PC-9 (cell line): ENCODE results near the gene ASCL2. TPM values are rescaled to one million over a fixed set of nuclear protein-coding genes. Genes with fewer than 3 reads are reported as not detected.

Experiments used
- BruUV-seq: library from RNA; stranded (reverse); fragments of 400-500 nt; replicated peaks from 2 replicates; lab custom pipeline; 2021; lab: Mats Ljungman, UMichigan
- CTCF ChIA-PET: fragments of 300-600 bp; sonication (Branson Sonifier 250); formaldehyde crosslinking; loops from one replicate; lab custom pipeline; 2022; ENCODE audit warnings: antibody characterized with exemption; lab: Charles Lee
- POLR2A ChIA-PET: fragments of 300-600 bp; sonication (Branson Sonifier 250); formaldehyde crosslinking; loops from one replicate; lab custom pipeline; 2022; ENCODE audit warnings: antibody characterized with exemption; ENCODE audit not compliant: unreplicated experiment; lab: Charles Lee
- DNase-seq, 2 experiments: peaks; one replicate each; pipeline versions ENCODE4 v3.0.0 to v3.0.0-alpha.2; 2015 to 2022; ENCODE audit warnings: mixed read lengths in 1 of 2
- H2AFZ ChIP-seq: fragments of 200-600 bp; sonication (generic); 2 replicates; pipeline ENCODE4 v1.8.1; 2017; ENCODE audit warnings: antibody characterized with exemption
- H3F3A ChIP-seq: fragments of 200-600 bp; sonication (generic); 2 replicates; pipeline ENCODE4 v1.8.1; 2017; ENCODE audit warnings: antibody characterized with exemption, mild to moderate bottlenecking, low read depth; ENCODE audit not compliant: insufficient read depth
- H3K27ac ChIP-seq: fragments of 200-600 bp; sonication (generic); 2 replicates; pipeline ENCODE4 v1.6.1; 2016; ENCODE audit warnings: mixed run types
- H3K27me3 ChIP-seq: fragments of 200-600 bp; sonication (generic); 2 replicates; pipeline ENCODE4 v1.6.1; 2016; ENCODE audit warnings: low read depth, mixed run types; ENCODE audit not compliant: insufficient read depth
- H3K36me3 ChIP-seq: fragments of 200-600 bp; sonication (generic); 2 replicates; pipeline ENCODE4 v1.6.1; 2016; ENCODE audit warnings: low read depth, mixed run types
- H3K4me1 ChIP-seq: fragments of 200-600 bp; sonication (generic); replicated peaks from 2 replicates; pipeline ENCODE4 v1.6.1; 2016; ENCODE audit warnings: mixed run types; ENCODE audit not compliant: insufficient read depth
- H3K4me2 ChIP-seq: fragments of 200-600 bp; sonication (generic); 2 replicates; pipeline ENCODE4 v1.6.1; 2017; ENCODE audit warnings: mixed run types
- H3K4me3 ChIP-seq: fragments of 200-600 bp; sonication (generic); 2 replicates; pipeline ENCODE4 v1.6.1; 2016; ENCODE audit warnings: mixed run types
- H3K79me2 ChIP-seq: fragments of 200-600 bp; sonication (generic); 2 replicates; pipeline ENCODE4 v1.6.1; 2017; ENCODE audit warnings: low read depth, mixed run types
- H3K9me2 ChIP-seq: fragments of 200-600 bp; sonication (generic); 2 replicates; pipeline ENCODE4 v1.8.1; 2017; ENCODE audit warnings: mild to moderate bottlenecking; ENCODE audit not compliant: insufficient read depth
- H3K9me3 ChIP-seq: fragments of 200-600 bp; sonication (generic); 2 replicates; pipeline ENCODE4 v1.8.1; 2016; ENCODE audit warnings: low read depth; ENCODE audit not compliant: insufficient read depth
- H4K20me1 ChIP-seq: fragments of 200-600 bp; sonication (generic); 2 replicates; pipeline ENCODE4 v1.8.1; 2017; ENCODE audit not compliant: insufficient read depth
- CTCF ChIP-seq: fragments of 200-600 bp; sonication (generic); conservative IDR thresholded peaks from 2 replicates; pipeline ENCODE4 v1.6.1; 2017; ENCODE audit warnings: mixed run types, antibody characterized with exemption, mild to moderate bottlenecking, moderate library complexity
- EZH2 ChIP-seq: fragments of 200-600 bp; sonication (generic); IDR thresholded peaks from 2 replicates; pipeline ENCODE4 v1.8.0; 2017; ENCODE audit warnings: antibody characterized with exemption, low read depth
- intact Hi-C: fragments of 100-400 bp; cut with micrococcal nuclease; formaldehyde crosslinking; loops from one replicate; pipeline ENCODE4 v1.10.0; 2022; ENCODE audit not compliant: unreplicated experiment
- total RNA-seq: library from RNA; stranded (reverse); gene quantifications from 2 replicates; pipeline ENCODE4 v1.2.3, GENCODE V29; 2021

Gene ASCL2
- total RNA-seq, 1 experiment from 2014 or later: not detected

- CTCF ChIA-PET: no interaction called here
- intact Hi-C loops: no loop called here
These were observed 19.2 kb downstream of the ASCL2 start for GRCh38 chr11:2251138-2251537.

GRCh38 chr11:2250485-2250884, 19.9 kb downstream of the ASCL2 start:
- Histone ChIP-seq H3K4me3 (no peak overlapping the region), H2AFZ (no peak overlapping the region), H3K4me2 (no peak overlapping the region), H3K9me2 (no peaks in the 10 kb centered on the region), H3K4me1 (no peaks in the 10 kb centered on the region; the same call in 1 of the 2 replicates), H3K79me2 (no peaks in the 10 kb centered on the region), H3F3A (no peaks in the 10 kb centered on the region), H3K36me3 (no peaks in the 10 kb centered on the region), H3K27ac (no peak overlapping the region), H4K20me1 (no peaks in the 10 kb centered on the region), H3K27me3 (no peaks in the 10 kb centered on the region), H3K9me3 (no peaks in the 10 kb centered on the region)
- no TSS peak for BruUV-seq
- CTCF ChIA-PET: no interaction called here
- DNase-seq: no peak
- intact Hi-C loops: no loop called here
- TF ChIP-seq CTCF (no peak), EZH2 (no peak)
- POLR2A ChIA-PET: no interaction called here

More at GRCh38 chr11:2251138-2251537, 19.2 kb downstream of the ASCL2 start:
- no peaks in the 10 kb centered on the region for H3K9me3 ChIP-seq
- no peaks in the 10 kb centered on the region for H3K9me2 ChIP-seq
- POLR2A ChIA-PET: no interaction called here
- H2AFZ ChIP-seq: no peak overlapping the region
- H3K36me3 ChIP-seq: no peaks in the 10 kb centered on the region
- no peaks in the 10 kb centered on the region for H3F3A ChIP-seq
- H3K27me3 ChIP-seq: no peaks in the 10 kb centered on the region
- H3K4me3 ChIP-seq: no peak overlapping the region
- no peak for DNase-seq
- H3K79me2 ChIP-seq: no peaks in the 10 kb centered on the region
- no peaks in the 10 kb centered on the region; the same call in 1 of the 2 replicates for H3K4me1 ChIP-seq
- H4K20me1 ChIP-seq: no peaks in the 10 kb centered on the region
- H3K27ac ChIP-seq: no peak overlapping the region
- TF ChIP-seq CTCF (no peak), EZH2 (no peak)
- BruUV-seq: no TSS peak
- H3K4me2 ChIP-seq: no peak overlapping the region

- CTCF ChIA-PET: no interaction called here
These were observed 20.3 kb downstream of the ASCL2 start for GRCh38 chr11:2250041-2250440.

More at GRCh38 chr11:2250041-2250440, 20.3 kb downstream of the ASCL2 start:
- Histone ChIP-seq H2AFZ (no peak overlapping the region), H3K27me3 (no peaks in the 10 kb centered on the region), H3K4me3 (no peak overlapping the region), H3K9me2 (no peaks in the 10 kb centered on the region), H3K79me2 (no peaks in the 10 kb centered on the region), H3F3A (no peaks in the 10 kb centered on the region), H4K20me1 (no peaks in the 10 kb centered on the region), H3K27ac (no peak overlapping the region), H3K4me2 (no peak overlapping the region), H3K9me3 (no peaks in the 10 kb centered on the region), H3K4me1 (no peaks in the 10 kb centered on the region; the same call in 1 of the 2 replicates), H3K36me3 (no peaks in the 10 kb centered on the region)
- intact Hi-C loops: no loop called here
- no peak for DNase-seq
- no peak for TF ChIP-seq CTCF
- no peak for TF ChIP-seq EZH2
- BruUV-seq: no TSS peak
- POLR2A ChIA-PET: no interaction called here
